ENCODE data around the gene BPIFB4.

Gene BPIFB4

GRCh38 chr20:33154252-33154651, 74.8 kb downstream of the BPIFB4 start:
- in situ Hi-C loops (cut with HindIII; ENCODE audit: low sequenced_read_pairs) = no loop called here

- in situ Hi-C loops (cut with HindIII; ENCODE audit: low sequenced_read_pairs) = no loop called here
These were observed 79.4 kb downstream of the BPIFB4 start for GRCh38 chr20:33158637-33159385.

GRCh38 chr20:33159713-33160112, 80.3 kb downstream of the BPIFB4 start:
- in situ Hi-C loops (cut with HindIII; ENCODE audit: low sequenced_read_pairs) = no loop called here

- in situ Hi-C loops (cut with HindIII; ENCODE audit: low sequenced_read_pairs) = no loop called here
These were observed 81.2 kb downstream of the BPIFB4 start for GRCh38 chr20:33160681-33161080.

Data from DLD1 (cell line).